Measurements from ENCODE around the gene TTLL4. TPM values are rescaled to one million over a fixed set of nuclear protein-coding genes. Genes with fewer than 3 reads are reported as not detected.

TTLL4 gene
- polyA plus RNA-seq, 1 of the 3 experiments (the other 2 are of a cell fraction), result 15.6 TPM

DNA sequence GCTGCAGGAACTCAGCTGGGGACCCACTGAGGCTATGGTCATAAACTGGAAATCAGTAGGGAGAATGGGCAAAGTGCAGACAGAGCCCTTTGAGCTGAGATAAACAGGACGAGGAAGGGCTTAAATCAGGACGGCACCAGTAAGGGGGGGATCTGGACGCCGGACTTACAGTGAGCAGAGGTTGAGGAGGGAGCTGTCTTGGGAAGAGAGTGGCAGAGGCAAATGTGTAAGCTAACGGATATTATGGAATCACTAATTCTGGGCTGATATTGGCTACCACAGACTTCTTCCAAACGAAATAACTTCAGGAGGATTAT, 71.9 kb downstream of the TTLL4 start:
- 71% methylated on average over 6 of the region's 6 CpGs for WGBS (ENCODE audit: low lambda C conversion rate)
- Histone ChIP-seq H3F3A (replicated peaks; ENCODE audit: insufficient read depth) (no peaks in the 10 kb centered on the region), H3K27ac (ENCODE audit: low read depth in 2 of 2, low read length in 1 of 2) (no peak overlapping the region), H4K20me1 (ENCODE audit: insufficient read depth) (no peaks in the 10 kb centered on the region), H3K9me3 (no peaks in the 10 kb centered on the region), H3K4me1 (ENCODE audit: control insufficient read depth in 1 of 2, insufficient read depth in 2 of 2, low read depth in 1 of 2, low read length in 1 of 2) (no peaks in the 10 kb centered on the region; a peak in 1 of 4 replicates), H3K27me3 (ENCODE audit: insufficient read depth) (no peaks in the 10 kb centered on the region), H3K79me2 (ENCODE audit: insufficient read depth) (no peaks in the 10 kb centered on the region), H3K9me2 (no peaks in the 10 kb centered on the region), H3K4me3 (ENCODE audit: low read depth in 2 of 2, low read length in 1 of 2) (no peak overlapping the region), H2AFZ (ENCODE audit: low read depth) (no peak overlapping the region), H3K36me3 (replicated peaks in 1 of 2; ENCODE audit: control insufficient read depth in 1 of 2, insufficient read depth in 2 of 2, low read length in 1 of 2) (no peaks in the 10 kb centered on the region), H3K9ac (no peak overlapping the region), H3K4me2 (no peak overlapping the region)
- TF ChIP-seq JUND (IDR thresholded peaks at IDR 0.05), result no peak
- no peak for TF ChIP-seq GATA2 (CRISPR knock-in tag; IDR thresholded peaks at IDR 0.05)
- TF ChIP-seq TCF12 (IDR thresholded peaks at IDR 0.05), result no peak
- TF ChIP-seq FOXM1 (IDR thresholded peaks at IDR 0.05; ENCODE audit: low read depth), result no peak
- TF ChIP-seq, protein P1, sequence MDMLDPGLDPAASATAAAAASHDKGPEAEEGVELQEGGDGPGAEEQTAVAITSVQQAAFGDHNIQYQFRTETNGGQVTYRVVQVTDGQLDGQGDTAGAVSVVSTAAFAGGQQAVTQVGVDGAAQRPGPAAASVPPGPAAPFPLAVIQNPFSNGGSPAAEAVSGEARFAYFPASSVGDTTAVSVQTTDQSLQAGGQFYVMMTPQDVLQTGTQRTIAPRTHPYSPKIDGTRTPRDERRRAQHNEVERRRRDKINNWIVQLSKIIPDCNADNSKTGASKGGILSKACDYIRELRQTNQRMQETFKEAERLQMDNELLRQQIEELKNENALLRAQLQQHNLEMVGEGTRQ (IDR thresholded peaks at IDR 0.05; ENCODE audit: borderline replicate concordance, low read depth, low read length), result no peak
- no peak for TF ChIP-seq YY1 (IDR thresholded peaks at IDR 0.05; ENCODE audit: low read depth)
- no peak for TF ChIP-seq SIN3A (IDR thresholded peaks at IDR 0.05; ENCODE audit: borderline replicate concordance, low read depth, low read length)
- no peak for TF ChIP-seq FOSL2 (IDR thresholded peaks at IDR 0.05; ENCODE audit: borderline replicate concordance, low read depth)
- TF ChIP-seq RFX5 (IDR thresholded peaks at IDR 0.05; ENCODE audit: low read length), result no peak
- CTCF ChIA-PET, result no interaction called here
- DNase-seq, result no peak
- POLR2A ChIA-PET, result no interaction called here

DNA sequence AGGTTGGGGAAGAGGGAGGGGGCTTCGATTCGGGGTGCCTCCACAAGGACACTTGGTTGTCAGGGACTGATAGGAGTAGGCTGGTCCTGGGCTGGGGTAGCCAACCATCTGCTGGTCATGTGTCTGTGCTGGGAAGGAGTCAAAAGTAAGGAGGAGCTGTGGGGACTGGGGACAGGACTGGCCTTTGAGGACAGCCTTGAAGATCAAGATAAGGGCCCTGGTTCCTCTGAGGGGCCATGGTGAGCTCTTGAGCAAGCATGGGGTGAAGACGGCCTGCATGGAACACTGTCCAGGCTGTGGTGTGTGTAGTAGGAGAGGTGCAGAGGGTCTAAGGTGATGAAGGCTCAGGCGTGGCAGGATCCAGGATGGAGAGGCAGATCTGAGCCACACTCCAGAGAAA, 73.1 kb downstream of the TTLL4 start:
- Histone ChIP-seq H3K4me3 (ENCODE audit: low read depth in 2 of 2, low read length in 1 of 2) (no peak overlapping the region), H2AFZ (ENCODE audit: low read depth) (no peak overlapping the region), H3K36me3 (replicated peaks in 1 of 2; ENCODE audit: control insufficient read depth in 1 of 2, insufficient read depth in 2 of 2, low read length in 1 of 2) (no peaks in the 10 kb centered on the region), H3F3A (replicated peaks; ENCODE audit: insufficient read depth) (no peaks in the 10 kb centered on the region), H3K4me1 (ENCODE audit: control insufficient read depth in 1 of 2, insufficient read depth in 2 of 2, low read depth in 1 of 2, low read length in 1 of 2) (no peaks in the 10 kb centered on the region; a peak in 1 of 4 replicates), H3K9me2 (no peaks in the 10 kb centered on the region), H3K9ac (no peak overlapping the region), H3K4me2 (no peak overlapping the region), H4K20me1 (ENCODE audit: insufficient read depth) (no peaks in the 10 kb centered on the region), H3K9me3 (no peaks in the 10 kb centered on the region), H3K27ac (ENCODE audit: low read depth in 2 of 2, low read length in 1 of 2) (no peak overlapping the region), H3K79me2 (ENCODE audit: insufficient read depth) (no peaks in the 10 kb centered on the region), H3K27me3 (ENCODE audit: insufficient read depth) (no peaks in the 10 kb centered on the region)
- WGBS (ENCODE audit: low lambda C conversion rate), result 74% methylated on average over 4 of the region's 4 CpGs
- ChIA-PET CTCF (no interaction called here), POLR2A (no interaction called here)
- TF ChIP-seq, protein P2, sequence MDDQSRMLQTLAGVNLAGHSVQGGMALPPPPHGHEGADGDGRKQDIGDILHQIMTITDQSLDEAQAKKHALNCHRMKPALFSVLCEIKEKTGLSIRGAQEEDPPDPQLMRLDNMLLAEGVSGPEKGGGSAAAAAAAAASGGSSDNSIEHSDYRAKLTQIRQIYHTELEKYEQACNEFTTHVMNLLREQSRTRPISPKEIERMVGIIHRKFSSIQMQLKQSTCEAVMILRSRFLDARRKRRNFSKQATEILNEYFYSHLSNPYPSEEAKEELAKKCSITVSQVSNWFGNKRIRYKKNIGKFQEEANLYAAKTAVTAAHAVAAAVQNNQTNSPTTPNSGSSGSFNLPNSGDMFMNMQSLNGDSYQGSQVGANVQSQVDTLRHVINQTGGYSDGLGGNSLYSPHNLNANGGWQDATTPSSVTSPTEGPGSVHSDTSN (IDR thresholded peaks at IDR 0.05), result no peak
- TF ChIP-seq TCF12 (IDR thresholded peaks at IDR 0.05) (no peak), CHD2 (IDR thresholded peaks at IDR 0.05; ENCODE audit: low read length, partially characterized antibody) (no peak), MEF2A (IDR thresholded peaks at IDR 0.05; ENCODE audit: borderline replicate concordance, low read depth) (no peak), NFIC (IDR thresholded peaks at IDR 0.05; ENCODE audit: borderline replicate concordance) (no peak), EP300 (IDR thresholded peaks at IDR 0.05; ENCODE audit: borderline replicate concordance in 1 of 2, low read depth in 1 of 2, low read length in 1 of 2) (no peak), JUND (IDR thresholded peaks at IDR 0.05) (no peak), POLR2AphosphoS5 (IDR thresholded peaks at IDR 0.05; ENCODE audit: low read depth, low read length) (no peak), EZH2phosphoT487 (IDR thresholded peaks at IDR 0.05; ENCODE audit: borderline replicate concordance, low read depth) (no peak), RXRA (IDR thresholded peaks at IDR 0.05; ENCODE audit: borderline replicate concordance, low read depth) (no peak), SMC3 (IDR thresholded peaks at IDR 0.05; ENCODE audit: low read depth, low read length) (no peak)
- TF ChIP-seq, protein P3, sequence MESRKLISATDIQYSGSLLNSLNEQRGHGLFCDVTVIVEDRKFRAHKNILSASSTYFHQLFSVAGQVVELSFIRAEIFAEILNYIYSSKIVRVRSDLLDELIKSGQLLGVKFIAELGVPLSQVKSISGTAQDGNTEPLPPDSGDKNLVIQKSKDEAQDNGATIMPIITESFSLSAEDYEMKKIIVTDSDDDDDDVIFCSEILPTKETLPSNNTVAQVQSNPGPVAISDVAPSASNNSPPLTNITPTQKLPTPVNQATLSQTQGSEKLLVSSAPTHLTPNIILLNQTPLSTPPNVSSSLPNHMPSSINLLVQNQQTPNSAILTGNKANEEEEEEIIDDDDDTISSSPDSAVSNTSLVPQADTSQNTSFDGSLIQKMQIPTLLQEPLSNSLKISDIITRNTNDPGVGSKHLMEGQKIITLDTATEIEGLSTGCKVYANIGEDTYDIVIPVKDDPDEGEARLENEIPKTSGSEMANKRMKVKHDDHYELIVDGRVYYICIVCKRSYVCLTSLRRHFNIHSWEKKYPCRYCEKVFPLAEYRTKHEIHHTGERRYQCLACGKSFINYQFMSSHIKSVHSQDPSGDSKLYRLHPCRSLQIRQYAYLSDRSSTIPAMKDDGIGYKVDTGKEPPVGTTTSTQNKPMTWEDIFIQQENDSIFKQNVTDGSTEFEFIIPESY (IDR thresholded peaks at IDR 0.05; ENCODE audit: borderline replicate concordance, low read depth), result no peak
- no peak for DNase-seq

All from SK-N-SH (cell line).